Testis (tissue), 2 donors: ENCODE results near the gene SPINK4.

Experiments used
- CTCF ChIP-seq, 3 experiments: fragments of 450-650 bp in 2 of 3; fragments of 200-600 bp in 1 of 3; sonication (generic) in 1 of 3; IDR thresholded peaks; one replicate each; pipeline ENCODE4 v1.5.1; 2016 to 2019; ENCODE audit warnings: antibody characterized with exemption in 3 of 3, mild to moderate bottlenecking in 2 of 3, moderate library complexity in 1 of 3
- POLR2A ChIP-seq: fragments of 450-650 bp; IDR thresholded peaks from one replicate; pipeline ENCODE4 v1.6.1; 2017; ENCODE audit warnings: antibody characterized with exemption, mild to moderate bottlenecking, moderate library complexity

DNA sequence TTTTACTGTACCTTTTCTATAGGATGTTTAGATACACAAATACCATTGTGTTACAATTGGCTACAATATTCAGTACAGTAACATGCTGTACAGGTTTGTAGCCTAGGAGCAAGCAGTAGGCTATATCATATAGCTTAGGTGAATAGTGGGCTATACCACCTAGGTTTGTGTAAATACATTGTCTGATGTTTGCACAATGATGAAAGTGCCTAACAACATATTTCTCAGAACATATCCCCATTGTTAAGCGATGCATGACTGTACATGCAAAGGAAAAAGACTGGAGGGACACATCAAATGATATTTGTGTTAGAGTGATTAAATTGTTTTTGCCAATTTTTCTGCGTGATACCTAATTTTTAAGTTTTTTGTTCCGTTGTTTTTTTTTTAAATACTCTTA is 30.2 kb downstream of the SPINK4 start:
- TF ChIP-seq POLR2A (no peak), CTCF (IDR thresholded peaks at IDR 0.05) (no peak)
